ENCODE measurements around the gene PRSS56. TPM values are rescaled to one million over a fixed set of nuclear protein-coding genes. Genes with fewer than 3 reads are reported as not detected.
"Not testable (repeated sequence)": the region's sequence is repeated elsewhere in the genome, so short reads cannot be mapped to it uniquely, and the experiment has no call there.

The PRSS56 gene
- total RNA-seq, 4 donors from 2014 or later: not detected

DNA sequence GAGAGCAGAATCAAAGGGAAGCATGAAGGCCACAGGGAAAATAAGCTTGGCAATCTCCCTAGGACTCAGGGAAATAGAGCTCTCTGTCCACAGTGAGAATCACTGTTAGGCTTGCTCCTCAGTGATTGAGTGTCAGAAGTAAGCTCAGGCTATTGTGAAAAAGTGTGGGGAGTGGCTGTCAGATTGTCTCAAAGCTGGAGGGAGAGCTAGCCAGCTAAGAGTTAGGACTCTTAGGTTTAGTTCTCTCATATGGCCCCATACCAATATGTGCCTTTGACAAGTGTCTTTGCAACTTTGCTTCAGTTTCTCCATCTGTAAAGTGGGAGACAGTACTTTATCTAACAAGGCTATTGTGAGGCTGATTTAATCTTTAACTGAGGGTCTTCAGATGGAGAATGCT lies 47.5 kb downstream of the PRSS56 start:
- H3K36me3 ChIP-seq: peaks cover 0 to 99% (median 33%) of the 10 kb centered on the region in 3 donors
- H3K9me3 ChIP-seq: no peaks in the 10 kb centered on the region
- no peak for DNase-seq (ENCODE audit: low spot score in 2 of 2)
- H3K4me3 ChIP-seq: no peak overlapping the region
- no peaks in the 10 kb centered on the region for H3K27me3 ChIP-seq
- no peak overlapping the region for H3K27ac ChIP-seq
- no peak for TF ChIP-seq POLR2A (IDR thresholded peaks at IDR 0.05)
- peaks cover 0 to 4% (median 0%) of the 10 kb centered on the region in 4 donors for H3K4me1 ChIP-seq

DNA sequence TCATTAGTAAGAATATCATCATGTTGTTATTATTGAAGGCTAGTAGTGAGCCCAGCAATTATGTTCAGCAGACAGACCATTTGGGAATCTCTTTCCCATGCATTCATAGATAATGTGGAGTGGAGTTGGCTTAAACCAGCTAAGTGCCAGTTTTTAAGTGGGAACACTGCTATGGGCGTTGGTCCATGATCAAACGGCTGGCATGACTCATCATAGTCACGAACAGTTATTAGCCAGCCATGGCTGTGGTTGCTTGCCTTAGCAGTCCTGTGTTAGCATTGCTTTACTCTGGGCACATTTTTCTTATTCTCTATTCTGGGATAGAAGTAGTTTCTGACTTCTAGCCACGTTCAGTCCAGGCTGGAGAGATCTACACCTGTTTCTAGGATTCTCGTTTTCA lies 48.0 kb downstream of the PRSS56 start:
- Histone ChIP-seq H3K27ac (no peak overlapping the region), H3K27me3 (no peaks in the 10 kb centered on the region), H3K4me1 (peaks cover 0 to 4% (median 0%) of the 10 kb centered on the region in 4 donors), H3K4me3 (no peak overlapping the region), H3K9me3 (no peaks in the 10 kb centered on the region), H3K36me3 (peaks cover 0 to 99% (median 33%) of the 10 kb centered on the region in 3 donors)
- 75 to 77% methylated on average over 5 of the region's 5 CpGs for WGBS, 2 donors
- DNase-seq (ENCODE audit: low spot score in 2 of 2): no peak
- TF ChIP-seq EP300 (IDR thresholded peaks at IDR 0.05): no peak
- no peak for TF ChIP-seq POLR2A (IDR thresholded peaks at IDR 0.05)
- TF ChIP-seq, protein P1, sequence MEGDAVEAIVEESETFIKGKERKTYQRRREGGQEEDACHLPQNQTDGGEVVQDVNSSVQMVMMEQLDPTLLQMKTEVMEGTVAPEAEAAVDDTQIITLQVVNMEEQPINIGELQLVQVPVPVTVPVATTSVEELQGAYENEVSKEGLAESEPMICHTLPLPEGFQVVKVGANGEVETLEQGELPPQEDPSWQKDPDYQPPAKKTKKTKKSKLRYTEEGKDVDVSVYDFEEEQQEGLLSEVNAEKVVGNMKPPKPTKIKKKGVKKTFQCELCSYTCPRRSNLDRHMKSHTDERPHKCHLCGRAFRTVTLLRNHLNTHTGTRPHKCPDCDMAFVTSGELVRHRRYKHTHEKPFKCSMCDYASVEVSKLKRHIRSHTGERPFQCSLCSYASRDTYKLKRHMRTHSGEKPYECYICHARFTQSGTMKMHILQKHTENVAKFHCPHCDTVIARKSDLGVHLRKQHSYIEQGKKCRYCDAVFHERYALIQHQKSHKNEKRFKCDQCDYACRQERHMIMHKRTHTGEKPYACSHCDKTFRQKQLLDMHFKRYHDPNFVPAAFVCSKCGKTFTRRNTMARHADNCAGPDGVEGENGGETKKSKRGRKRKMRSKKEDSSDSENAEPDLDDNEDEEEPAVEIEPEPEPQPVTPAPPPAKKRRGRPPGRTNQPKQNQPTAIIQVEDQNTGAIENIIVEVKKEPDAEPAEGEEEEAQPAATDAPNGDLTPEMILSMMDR (IDR thresholded peaks at IDR 0.05): no peak

DNA sequence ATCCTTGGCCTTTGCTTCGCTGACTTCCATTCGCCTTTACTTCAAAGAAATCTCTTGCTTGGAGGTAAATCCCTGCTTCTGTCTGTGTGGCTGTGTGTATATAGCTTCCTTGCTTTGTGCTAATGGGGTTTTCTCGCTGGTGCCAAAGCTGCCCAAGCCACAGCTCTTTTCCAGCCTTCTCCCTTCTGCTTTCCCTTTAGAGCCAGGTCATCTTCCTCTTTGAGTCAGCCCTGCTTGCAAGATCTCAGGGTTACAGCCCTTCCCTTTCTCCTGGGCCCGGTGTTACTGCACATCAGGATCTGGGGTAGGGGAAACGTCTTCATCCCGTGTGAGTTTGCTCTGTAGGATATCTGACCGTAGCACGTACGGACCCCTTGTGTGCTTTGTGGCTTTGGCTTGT lies 49.4 kb downstream of the PRSS56 start:
- Histone ChIP-seq H3K4me3 (no peak overlapping the region), H3K36me3 (peaks cover 0 to 99% (median 29%) of the 10 kb centered on the region in 3 donors), H3K9me3 (no peaks in the 10 kb centered on the region), H3K4me1 (peaks cover 0 to 4% (median 0%) of the 10 kb centered on the region in 4 donors), H3K27ac (no peak overlapping the region), H3K27me3 (no peaks in the 10 kb centered on the region)
- WGBS, 2 donors: 94 to 95% methylated on average over 9 of the region's 9 CpGs
- no peak for DNase-seq (ENCODE audit: low spot score in 2 of 2)
- no peak for TF ChIP-seq EP300 (IDR thresholded peaks at IDR 0.05)
- TF ChIP-seq, protein P1 (IDR thresholded peaks at IDR 0.05): no peak
- no peak for TF ChIP-seq POLR2A (IDR thresholded peaks at IDR 0.05)

GRCh38 chr2:232570481-232570880 lies 50.3 kb downstream of the PRSS56 start:
- Histone ChIP-seq H3K27ac (peak overlapping the region in 1 of 4 donors; percentile 17), H3K36me3 (peaks cover 0 to 99% (median 21%) of the 10 kb centered on the region in 3 donors)
- H3K4me3 ChIP-seq; DNase-seq (ENCODE audit: low spot score in 2 of 2); H3K9me3 ChIP-seq; H3K4me1 ChIP-seq; H3K27me3 ChIP-seq: not testable (repeated sequence)
- WGBS, 2 donors: 93 to 94% methylated on average over 6 of the region's 6 CpGs

- Histone ChIP-seq H3K27ac (peak overlapping the region in 1 of 4 donors; percentile 17), H3K36me3 (peaks cover 0 to 97% (median 15%) of the 10 kb centered on the region in 3 donors), H3K9me3 (no peaks in the 10 kb centered on the region), H3K27me3 (no peaks in the 10 kb centered on the region), H3K4me1 (peaks cover 0 to 4% (median 0%) of the 10 kb centered on the region in 4 donors), H3K4me3 (no peak overlapping the region)
- no peak for TF ChIP-seq EP300 (IDR thresholded peaks at IDR 0.05)
- TF ChIP-seq, protein P1 (IDR thresholded peaks at IDR 0.05): no peak
- TF ChIP-seq POLR2A (IDR thresholded peaks at IDR 0.05): no peak
- WGBS, 2 donors: 39 to 59% methylated on average over 7 of the region's 7 CpGs
- DNase-seq (ENCODE audit: low spot score in 2 of 2): no peak
Measured at GRCh38 chr2:232571026-232571474, 50.9 kb downstream of the PRSS56 start.

- TF ChIP-seq, protein P1 (IDR thresholded peaks at IDR 0.05): no peak
- no peak for TF ChIP-seq EP300 (IDR thresholded peaks at IDR 0.05)
- no peak for TF ChIP-seq POLR2A (IDR thresholded peaks at IDR 0.05)
- Histone ChIP-seq H3K9me3 (no peaks in the 10 kb centered on the region), H3K27me3 (no peaks in the 10 kb centered on the region), H3K36me3 (peaks cover 0 to 89% (median 0%) of the 10 kb centered on the region in 3 donors), H3K4me3 (no peak overlapping the region), H3K27ac (no peak overlapping the region), H3K4me1 (peaks cover 0 to 4% (median 0%) of the 10 kb centered on the region in 4 donors)
- no peak for DNase-seq (ENCODE audit: low spot score in 2 of 2)
Measured at GRCh38 chr2:232573042-232573441, 52.9 kb downstream of the PRSS56 start.
